Measurements from ENCODE around the gene CRAT.

CRAT gene

GRCh38 chr9:129108805-129109536, 1.6 kb downstream of the CRAT start:
- no peak for DNase-seq

- no peak for DNase-seq
Observed at GRCh38 chr9:129108083-129108804, 2.3 kb downstream of the CRAT start.

GRCh38 chr9:129107651-129108050, 2.9 kb downstream of the CRAT start:
- no peak for DNase-seq

GRCh38 chr9:129105857-129106694, 4.5 kb downstream of the CRAT start:
- no peak for DNase-seq

GRCh38 chr9:129104051-129104450, 6.5 kb downstream of the CRAT start:
- no peak for DNase-seq

GRCh38 chr9:129103595-129103965, 7.0 kb downstream of the CRAT start:
- DNase-seq: no peak

GRCh38 chr9:129102791-129103594, 7.6 kb downstream of the CRAT start:
- no peak for DNase-seq

GRCh38 chr9:129102095-129102525, 8.5 kb downstream of the CRAT start:
- DNase-seq: no peak

GRCh38 chr9:129101279-129101678, 9.3 kb downstream of the CRAT start:
- no peak for DNase-seq

- DNase-seq: no peak
Observed at GRCh38 chr9:129100383-129101169, 10.0 kb downstream of the CRAT start.

- no peak for DNase-seq
Observed at GRCh38 chr9:129098328-129098727, 12.3 kb downstream of the CRAT start.

GRCh38 chr9:129097671-129098306, 12.8 kb downstream of the CRAT start:
- no peak for DNase-seq

GRCh38 chr9:129095908-129096307, 14.7 kb downstream of the CRAT start:
- DNase-seq: no peak

- DNase-seq: no peak
Observed at GRCh38 chr9:129095170-129095667, 15.4 kb downstream of the CRAT start.

GRCh38 chr9:129094387-129095169, 16.0 kb downstream of the CRAT start:
- DNase-seq: no peak

- DNase-seq: no peak
Observed at GRCh38 chr9:129093602-129094386, 16.8 kb downstream of the CRAT start.

GRCh38 chr9:129089246-129089645, 21.3 kb downstream of the CRAT start:
- no peak for DNase-seq

GRCh38 chr9:129084087-129084486, 26.5 kb downstream of the CRAT start:
- no peak for DNase-seq

GRCh38 chr9:129081388-129081904, 29.1 kb downstream of the CRAT start:
- DNase-seq: no peak
